Endodermal cell (in vitro differentiated cells): ENCODE data around the gene SCFD2. TPM values are rescaled to one million over a fixed set of nuclear protein-coding genes. Genes with fewer than 3 reads are reported as not detected.

Experiments used
- DNase-seq: peaks from one replicate; pipeline ENCODE4 v3.0.0-alpha.2; 2017
- H3K27ac ChIP-seq: 2 replicates; pipeline ENCODE4 v1.5.1; 2013; ENCODE audit warnings: mild to moderate bottlenecking, low read depth, low read length, moderate library complexity
- H3K27me3 ChIP-seq: 2 replicates; pipeline ENCODE4 v1.6.1; 2013; ENCODE audit warnings: mild to moderate bottlenecking, low read length, moderate library complexity; ENCODE audit not compliant: insufficient read depth, control insufficient read depth, poor library complexity, severe bottlenecking
- H3K36me3 ChIP-seq: 2 replicates; pipeline ENCODE4 v1.7.0; 2013; ENCODE audit warnings: mild to moderate bottlenecking, low read length, moderate library complexity; ENCODE audit not compliant: control insufficient read depth, insufficient read depth
- H3K4me1 ChIP-seq: one replicate; pipeline ENCODE4 v1.7.0; 2013; ENCODE audit warnings: low read length; ENCODE audit not compliant: control insufficient read depth, insufficient read depth
- H3K4me3 ChIP-seq: 2 replicates; pipeline ENCODE4 v1.5.1; 2013; ENCODE audit warnings: mild to moderate bottlenecking, low read length, moderate library complexity
- H3K9ac ChIP-seq: 2 replicates; pipeline ENCODE4 v1.6.1; 2013; ENCODE audit warnings: mild to moderate bottlenecking, low read length, moderate library complexity; ENCODE audit not compliant: poor library complexity, severe bottlenecking; ENCODE audit errors: extremely low read depth
- H3K9me3 ChIP-seq: 2 replicates; pipeline ENCODE4 v1.6.1; 2013; ENCODE audit warnings: mild to moderate bottlenecking, low read length, moderate library complexity; ENCODE audit not compliant: control insufficient read depth
- H3K27ac Mint-ChIP-seq: 2 replicates; pipeline ENCODE4 v1.8.0; 2020; ENCODE audit warnings: mixed read lengths
- H3K27me3 Mint-ChIP-seq: 2 replicates; pipeline ENCODE4 v1.8.0; 2021; ENCODE audit warnings: mild to moderate bottlenecking, mixed read lengths; ENCODE audit not compliant: insufficient read depth
- H3K36me3 Mint-ChIP-seq: 2 replicates; pipeline ENCODE4 v1.8.0; 2020; ENCODE audit warnings: low read depth, mixed read lengths
- H3K4me1 Mint-ChIP-seq: 2 replicates; pipeline ENCODE4 v1.8.0; 2020; ENCODE audit warnings: mixed read lengths
- H3K4me3 Mint-ChIP-seq: 2 replicates; pipeline ENCODE4 v1.8.0; 2020; ENCODE audit warnings: mild to moderate bottlenecking, moderate library complexity, mixed read lengths
- H3K9me3 Mint-ChIP-seq: 2 replicates; pipeline ENCODE4 v1.8.0; 2020; ENCODE audit warnings: mild to moderate bottlenecking, mixed read lengths
- WGBS, 2 experiments: methylation state at CpG; one replicate each; pipeline versions ENCODE4 v1.1.5 to v1.1.7; 2013; ENCODE audit warnings: missing lambda C conversion rate in 2 of 2, mixed read lengths in 1 of 2; ENCODE audit not compliant: insufficient coverage in 1 of 2, insufficient read length in 1 of 2; 5-methylcytosine and 5-hydroxymethylcytosine counted together
- total RNA-seq, 2 donors: library from RNA; stranded (reverse); fragmentation: NEBNext Ultra II Directional in 1 of 2; extraction: Animal tissue kit (Norgen Biotek cat#: 25700) in 1 of 2; gene quantifications; 2 replicates in 1 of 2; 3 replicates in 1 of 2; pipeline ENCODE4 v1.2.1, GENCODE V29; 2021
- TF ChIP-seq, protein P1 (sequence below): fragments of 200-600 bp; sonication (generic); conservative IDR thresholded peaks from 2 replicates; pipeline ENCODE4 v1.5.0; 2021; ENCODE audit warnings: antibody characterized with exemption, mild to moderate bottlenecking

Gene SCFD2
- total RNA-seq, 2 donors from 2014 or later: 5.7 to 6.5 TPM

DNA sequence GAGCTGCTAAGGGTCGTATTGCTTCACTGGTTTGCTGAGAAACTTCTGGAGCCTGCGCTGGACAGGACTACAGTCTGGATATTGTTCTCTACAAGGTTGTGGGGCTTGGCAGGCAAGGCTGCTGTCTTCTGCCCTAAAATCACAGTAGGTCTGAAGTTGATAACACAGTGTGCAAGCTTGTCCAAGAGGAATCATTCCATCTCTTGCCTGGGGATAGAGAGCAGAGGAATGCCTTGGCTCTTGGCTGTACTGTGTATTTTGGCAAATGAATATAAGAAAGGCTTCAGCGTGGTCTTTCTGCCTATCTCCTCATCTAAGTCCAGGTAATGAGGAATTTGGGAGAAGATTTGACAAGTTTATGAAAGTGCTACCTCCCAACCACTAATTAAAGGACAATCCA lies 513.1 kb downstream of the SCFD2 start:
- Histone ChIP-seq H3K9me3 (peaks cover 8% of the 10 kb centered on the region), H3K4me3 (no peak overlapping the region), H3K27ac (no peak overlapping the region), H3K36me3 (no peaks in the 10 kb centered on the region), H3K4me1 (no peaks in the 10 kb centered on the region), H3K27me3 (no peaks in the 10 kb centered on the region), H3K9ac (no peak overlapping the region)
- 60 to 86% methylated on average over 1 to 3 of the region's 3 CpGs for WGBS, 2 experiments
- Mint-ChIP-seq H3K4me1 (peaks cover 14% of the 10 kb centered on the region), H3K27me3 (peaks cover 12% of the 10 kb centered on the region), H3K27ac (no peak overlapping the region), H3K4me3 (no peak overlapping the region), H3K36me3 (no peaks in the 10 kb centered on the region), H3K9me3 (peaks cover 9% of the 10 kb centered on the region)
- DNase-seq: no peak
- TF ChIP-seq, protein P1, sequence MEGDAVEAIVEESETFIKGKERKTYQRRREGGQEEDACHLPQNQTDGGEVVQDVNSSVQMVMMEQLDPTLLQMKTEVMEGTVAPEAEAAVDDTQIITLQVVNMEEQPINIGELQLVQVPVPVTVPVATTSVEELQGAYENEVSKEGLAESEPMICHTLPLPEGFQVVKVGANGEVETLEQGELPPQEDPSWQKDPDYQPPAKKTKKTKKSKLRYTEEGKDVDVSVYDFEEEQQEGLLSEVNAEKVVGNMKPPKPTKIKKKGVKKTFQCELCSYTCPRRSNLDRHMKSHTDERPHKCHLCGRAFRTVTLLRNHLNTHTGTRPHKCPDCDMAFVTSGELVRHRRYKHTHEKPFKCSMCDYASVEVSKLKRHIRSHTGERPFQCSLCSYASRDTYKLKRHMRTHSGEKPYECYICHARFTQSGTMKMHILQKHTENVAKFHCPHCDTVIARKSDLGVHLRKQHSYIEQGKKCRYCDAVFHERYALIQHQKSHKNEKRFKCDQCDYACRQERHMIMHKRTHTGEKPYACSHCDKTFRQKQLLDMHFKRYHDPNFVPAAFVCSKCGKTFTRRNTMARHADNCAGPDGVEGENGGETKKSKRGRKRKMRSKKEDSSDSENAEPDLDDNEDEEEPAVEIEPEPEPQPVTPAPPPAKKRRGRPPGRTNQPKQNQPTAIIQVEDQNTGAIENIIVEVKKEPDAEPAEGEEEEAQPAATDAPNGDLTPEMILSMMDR: no peak

- WGBS, 2 experiments: 83 to 87% methylated on average over 1 of the region's 1 CpG
- Histone ChIP-seq H3K27ac (no peak overlapping the region), H3K9ac (no peak overlapping the region), H3K27me3 (peaks cover under 1% of the 10 kb centered on the region), H3K4me3 (no peak overlapping the region), H3K9me3 (peaks cover 1% of the 10 kb centered on the region), H3K36me3 (no peaks in the 10 kb centered on the region), H3K4me1 (no peaks in the 10 kb centered on the region)
- peaks cover 12% of the 10 kb centered on the region for H3K27me3 Mint-ChIP-seq
- peaks cover 14% of the 10 kb centered on the region for H3K4me1 Mint-ChIP-seq
- no peak overlapping the region for H3K27ac Mint-ChIP-seq
- DNase-seq: no peak
- TF ChIP-seq, protein P1: no peak
- no peaks in the 10 kb centered on the region for H3K36me3 Mint-ChIP-seq
- no peak overlapping the region for H3K4me3 Mint-ChIP-seq
- H3K9me3 Mint-ChIP-seq: peaks cover 3% of the 10 kb centered on the region
These were observed 513.8 kb downstream of the SCFD2 start for GRCh38 chr4:52852041-52852440.

- TF ChIP-seq, protein P1: no peak
- Histone ChIP-seq H3K27ac (no peak overlapping the region), H3K36me3 (no peaks in the 10 kb centered on the region), H3K4me3 (no peak overlapping the region), H3K9me3 (no peaks in the 10 kb centered on the region), H3K4me1 (no peaks in the 10 kb centered on the region), H3K9ac (no peak overlapping the region), H3K27me3 (peaks cover 8% of the 10 kb centered on the region)
- H3K4me1 Mint-ChIP-seq: peaks cover 14% of the 10 kb centered on the region
- peaks cover 15% of the 10 kb centered on the region for H3K27me3 Mint-ChIP-seq
- H3K36me3 Mint-ChIP-seq: no peaks in the 10 kb centered on the region
- no peaks in the 10 kb centered on the region for H3K9me3 Mint-ChIP-seq
- no peak overlapping the region for H3K4me3 Mint-ChIP-seq
- no peak overlapping the region for H3K27ac Mint-ChIP-seq
- WGBS, 2 experiments: 95 to 100% methylated on average over 1 to 3 of the region's 3 CpGs
- no peak for DNase-seq
These were observed 515.3 kb downstream of the SCFD2 start for GRCh38 chr4:52850406-52851124.
